ENCODE measurements around the gene PELI1.

DNA sequence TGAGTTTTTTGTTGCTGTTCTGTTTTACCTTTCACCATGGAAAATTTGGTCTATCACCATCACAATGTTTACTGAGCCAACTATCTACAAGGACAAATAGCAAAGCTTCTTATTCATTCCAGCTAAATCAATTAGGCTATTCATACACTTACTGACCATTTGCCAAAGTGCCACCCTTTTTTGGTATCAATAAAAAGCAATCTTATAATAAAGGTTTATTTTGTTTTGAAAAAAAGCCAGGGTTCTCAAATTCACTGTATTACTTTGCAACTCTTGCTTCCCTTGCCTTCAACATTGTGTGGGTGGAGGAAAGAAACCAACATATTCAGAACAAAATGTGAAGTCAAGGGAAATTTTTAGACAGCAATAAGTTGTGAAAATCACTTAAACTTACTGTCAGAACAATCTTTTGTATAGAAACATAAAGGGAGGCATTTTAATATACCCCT, 15.3 kb downstream of the PELI1 start:
- TF ChIP-seq, protein P1, sequence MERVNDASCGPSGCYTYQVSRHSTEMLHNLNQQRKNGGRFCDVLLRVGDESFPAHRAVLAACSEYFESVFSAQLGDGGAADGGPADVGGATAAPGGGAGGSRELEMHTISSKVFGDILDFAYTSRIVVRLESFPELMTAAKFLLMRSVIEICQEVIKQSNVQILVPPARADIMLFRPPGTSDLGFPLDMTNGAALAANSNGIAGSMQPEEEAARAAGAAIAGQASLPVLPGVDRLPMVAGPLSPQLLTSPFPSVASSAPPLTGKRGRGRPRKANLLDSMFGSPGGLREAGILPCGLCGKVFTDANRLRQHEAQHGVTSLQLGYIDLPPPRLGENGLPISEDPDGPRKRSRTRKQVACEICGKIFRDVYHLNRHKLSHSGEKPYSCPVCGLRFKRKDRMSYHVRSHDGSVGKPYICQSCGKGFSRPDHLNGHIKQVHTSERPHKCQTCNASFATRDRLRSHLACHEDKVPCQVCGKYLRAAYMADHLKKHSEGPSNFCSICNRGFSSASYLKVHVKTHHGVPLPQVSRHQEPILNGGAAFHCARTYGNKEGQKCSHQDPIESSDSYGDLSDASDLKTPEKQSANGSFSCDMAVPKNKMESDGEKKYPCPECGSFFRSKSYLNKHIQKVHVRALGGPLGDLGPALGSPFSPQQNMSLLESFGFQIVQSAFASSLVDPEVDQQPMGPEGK (CRISPR knock-in tag; IDR thresholded peaks at IDR 0.05; ENCODE audit: borderline replicate concordance): no peak
- TF ChIP-seq ZFP30 (CRISPR knock-in tag; IDR thresholded peaks at IDR 0.05) (no peak), ARNTL (CRISPR knock-in tag; IDR thresholded peaks at IDR 0.05; ENCODE audit: borderline replicate concordance, low read depth) (no peak), TOX (CRISPR knock-in tag; IDR thresholded peaks at IDR 0.05; ENCODE audit: borderline replicate concordance) (no peak), RARB (CRISPR knock-in tag; IDR thresholded peaks at IDR 0.05) (no peak), ZNF565 (CRISPR knock-in tag; conservative IDR thresholded peaks at IDR 0.05; ENCODE audit: low read depth) (no peak), GLIS3 (CRISPR knock-in tag; IDR thresholded peaks at IDR 0.05) (no peak), OSR1 (CRISPR knock-in tag; IDR thresholded peaks at IDR 0.05) (no peak), TCF4 (CRISPR knock-in tag; IDR thresholded peaks at IDR 0.05; ENCODE audit: borderline replicate concordance) (no peak), ZFP3 (CRISPR knock-in tag; IDR thresholded peaks at IDR 0.05) (no peak), ESRRG (CRISPR knock-in tag; IDR thresholded peaks at IDR 0.05) (no peak), PPARA (CRISPR knock-in tag; IDR thresholded peaks at IDR 0.05; ENCODE audit: borderline replicate concordance) (no peak)
- TF ChIP-seq, protein P2, sequence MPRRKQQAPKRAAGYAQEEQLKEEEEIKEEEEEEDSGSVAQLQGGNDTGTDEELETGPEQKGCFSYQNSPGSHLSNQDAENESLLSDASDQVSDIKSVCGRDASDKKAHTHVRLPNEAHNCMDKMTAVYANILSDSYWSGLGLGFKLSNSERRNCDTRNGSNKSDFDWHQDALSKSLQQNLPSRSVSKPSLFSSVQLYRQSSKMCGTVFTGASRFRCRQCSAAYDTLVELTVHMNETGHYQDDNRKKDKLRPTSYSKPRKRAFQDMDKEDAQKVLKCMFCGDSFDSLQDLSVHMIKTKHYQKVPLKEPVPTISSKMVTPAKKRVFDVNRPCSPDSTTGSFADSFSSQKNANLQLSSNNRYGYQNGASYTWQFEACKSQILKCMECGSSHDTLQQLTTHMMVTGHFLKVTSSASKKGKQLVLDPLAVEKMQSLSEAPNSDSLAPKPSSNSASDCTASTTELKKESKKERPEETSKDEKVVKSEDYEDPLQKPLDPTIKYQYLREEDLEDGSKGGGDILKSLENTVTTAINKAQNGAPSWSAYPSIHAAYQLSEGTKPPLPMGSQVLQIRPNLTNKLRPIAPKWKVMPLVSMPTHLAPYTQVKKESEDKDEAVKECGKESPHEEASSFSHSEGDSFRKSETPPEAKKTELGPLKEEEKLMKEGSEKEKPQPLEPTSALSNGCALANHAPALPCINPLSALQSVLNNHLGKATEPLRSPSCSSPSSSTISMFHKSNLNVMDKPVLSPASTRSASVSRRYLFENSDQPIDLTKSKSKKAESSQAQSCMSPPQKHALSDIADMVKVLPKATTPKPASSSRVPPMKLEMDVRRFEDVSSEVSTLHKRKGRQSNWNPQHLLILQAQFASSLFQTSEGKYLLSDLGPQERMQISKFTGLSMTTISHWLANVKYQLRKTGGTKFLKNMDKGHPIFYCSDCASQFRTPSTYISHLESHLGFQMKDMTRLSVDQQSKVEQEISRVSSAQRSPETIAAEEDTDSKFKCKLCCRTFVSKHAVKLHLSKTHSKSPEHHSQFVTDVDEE (CRISPR knock-in tag; IDR thresholded peaks at IDR 0.05): no peak
- TF ChIP-seq, protein P3, sequence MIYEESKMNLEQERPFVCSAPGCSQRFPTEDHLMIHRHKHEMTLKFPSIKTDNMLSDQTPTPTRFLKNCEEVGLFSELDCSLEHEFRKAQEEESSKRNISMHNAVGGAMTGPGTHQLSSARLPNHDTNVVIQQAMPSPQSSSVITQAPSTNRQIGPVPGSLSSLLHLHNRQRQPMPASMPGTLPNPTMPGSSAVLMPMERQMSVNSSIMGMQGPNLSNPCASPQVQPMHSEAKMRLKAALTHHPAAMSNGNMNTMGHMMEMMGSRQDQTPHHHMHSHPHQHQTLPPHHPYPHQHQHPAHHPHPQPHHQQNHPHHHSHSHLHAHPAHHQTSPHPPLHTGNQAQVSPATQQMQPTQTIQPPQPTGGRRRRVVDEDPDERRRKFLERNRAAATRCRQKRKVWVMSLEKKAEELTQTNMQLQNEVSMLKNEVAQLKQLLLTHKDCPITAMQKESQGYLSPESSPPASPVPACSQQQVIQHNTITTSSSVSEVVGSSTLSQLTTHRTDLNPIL (CRISPR knock-in tag; IDR thresholded peaks at IDR 0.05; ENCODE audit: low read depth): no peak

Measured in SK-N-SH treated with all-trans-retinoic acid at 6 μM for 48 hours (cell line).